NCI-H510A (cell line): ENCODE data around the gene MYRF.

Source experiments
- DNase-seq: peaks from one replicate; lab custom pipeline; 2025; lab: John Stamatoyannopoulos, UW

The MYRF gene

GRCh38 chr11:61776561-61777075 lies 24.2 kb downstream of the MYRF start:
- DNase-seq = no peak

- no peak for DNase-seq
Observed at GRCh38 chr11:61777234-61778090, 25.0 kb downstream of the MYRF start.

GRCh38 chr11:61778357-61778886 lies 26.0 kb downstream of the MYRF start:
- no peak for DNase-seq

GRCh38 chr11:61778920-61779650 lies 26.6 kb downstream of the MYRF start:
- DNase-seq = no peak

- no peak for DNase-seq
Observed at GRCh38 chr11:61779666-61780525, 27.5 kb downstream of the MYRF start.

GRCh38 chr11:61780581-61781162 lies 28.2 kb downstream of the MYRF start:
- DNase-seq = no peak

GRCh38 chr11:61781585-61781984 lies 29.1 kb downstream of the MYRF start:
- DNase-seq = no peak

- no peak for DNase-seq
Observed at GRCh38 chr11:61782299-61782698, 29.9 kb downstream of the MYRF start.

- no peak for DNase-seq
Observed at GRCh38 chr11:61782841-61783240, 30.4 kb downstream of the MYRF start.

- no peak for DNase-seq
Observed at GRCh38 chr11:61783717-61784505, 31.5 kb downstream of the MYRF start.

- no peak for DNase-seq
Observed at GRCh38 chr11:61784506-61784805, 32.0 kb downstream of the MYRF start.

- DNase-seq = no peak
Observed at GRCh38 chr11:61785837-61786402, 33.5 kb downstream of the MYRF start.

- peak; percentile 28 for DNase-seq
Observed at GRCh38 chr11:61787928-61788491, 35.6 kb downstream of the MYRF start.

- DNase-seq = peak; percentile 69
Observed at GRCh38 chr11:61791737-61792309, 39.4 kb downstream of the MYRF start.

GRCh38 chr11:61792310-61793082 lies 40.1 kb downstream of the MYRF start, which contains the start of the genes FEN1 and TMEM258:
FEN1 (plus strand) TSS chr11:61792911; CDS start chr11:61795362, 2,451 bp downstream.
TMEM258 (minus strand) TSS chr11:61792599; CDS start chr11:61792558, 41 bp downstream.
- peak; percentile 84 for DNase-seq

- DNase-seq = no peak
Observed at GRCh38 chr11:61793083-61793828, 40.8 kb downstream of the MYRF start.

GRCh38 chr11:61793829-61794204 lies 41.4 kb downstream of the MYRF start:
- no peak for DNase-seq

GRCh38 chr11:61794579-61794978 lies 42.1 kb downstream of the MYRF start:
- no peak for DNase-seq
